Measurements from ENCODE around the gene ODAD3.
A peak's percentile ranks its signal among the peaks of the same experiment; 100 is the strongest.

The ODAD3 gene

GRCh38 chr19:11375143-11375948, 59.6 kb downstream of the ODAD3 start:
- DNase-seq (ENCODE audit: low read depth): no peak

GRCh38 chr19:11374433-11375142, 60.3 kb downstream of the ODAD3 start, which contains the start of gene SWSAP1:
TSS of gene SWSAP1 (plus strand) at chr19:11374666. CDS start at chr19:11374681, 15 bp downstream.
- peak; percentile 99 for DNase-seq (ENCODE audit: low read depth)

GRCh38 chr19:11373885-11374432, 61.0 kb downstream of the ODAD3 start:
- no peak for DNase-seq (ENCODE audit: low read depth)

- no peak for DNase-seq (ENCODE audit: low read depth)
These were observed 61.6 kb downstream of the ODAD3 start for GRCh38 chr19:11373166-11373884.

GRCh38 chr19:11370744-11371143, 64.2 kb downstream of the ODAD3 start:
- DNase-seq (ENCODE audit: low read depth): no peak

Data from non-pigmented ciliary epithelial cell (primary cell).